Embryonic facial prominence (tissue), 1 donor: ENCODE results near the gene CAPN10.
"Not testable (repeated sequence)": the region's sequence is repeated elsewhere in the genome, so short reads cannot be mapped to it uniquely, and the experiment has no call there.

Experiments used
- DNase-seq: peaks from one replicate; pipeline ENCODE4 v3.0.0-alpha.2; 2016; ENCODE audit errors: extremely low spot score

CAPN10 gene

GRCh38 chr2:240602266-240603050, 15.9 kb downstream of the CAPN10 start:
- no peak for DNase-seq

- DNase-seq = no peak
These were observed 16.7 kb downstream of the CAPN10 start for GRCh38 chr2:240603081-240603835.

GRCh38 chr2:240603846-240604245, 17.3 kb downstream of the CAPN10 start:
- DNase-seq = no peak

- no peak for DNase-seq
These were observed 17.9 kb downstream of the CAPN10 start for GRCh38 chr2:240604291-240604938.

GRCh38 chr2:240604939-240605716, 18.6 kb downstream of the CAPN10 start:
- DNase-seq = no peak

- DNase-seq = no peak
These were observed 19.6 kb downstream of the CAPN10 start for GRCh38 chr2:240605867-240606743.

GRCh38 chr2:240611601-240612210, 25.2 kb downstream of the CAPN10 start:
- no peak for DNase-seq

GRCh38 chr2:240613781-240614180, 27.2 kb downstream of the CAPN10 start:
- DNase-seq = no peak

GRCh38 chr2:240614391-240614790, 27.9 kb downstream of the CAPN10 start:
- DNase-seq = no peak

- no peak for DNase-seq
These were observed 28.9 kb downstream of the CAPN10 start for GRCh38 chr2:240615396-240615795.

GRCh38 chr2:240615820-240616547, 29.4 kb downstream of the CAPN10 start:
- no peak for DNase-seq

- DNase-seq = not testable (repeated sequence)
These were observed 30.5 kb downstream of the CAPN10 start for GRCh38 chr2:240616860-240617666.

- DNase-seq = no peak
These were observed 32.2 kb downstream of the CAPN10 start for GRCh38 chr2:240618776-240619175.

GRCh38 chr2:240619506-240620148, 33.1 kb downstream of the CAPN10 start:
- no peak for DNase-seq

- DNase-seq = no peak
These were observed 33.7 kb downstream of the CAPN10 start for GRCh38 chr2:240620149-240620731.

GRCh38 chr2:240620859-240621258, 34.3 kb downstream of the CAPN10 start:
- DNase-seq = no peak

- no peak for DNase-seq
These were observed 35.5 kb downstream of the CAPN10 start for GRCh38 chr2:240622060-240622411.
